Measurements from ENCODE around the gene FGB.

DNA sequence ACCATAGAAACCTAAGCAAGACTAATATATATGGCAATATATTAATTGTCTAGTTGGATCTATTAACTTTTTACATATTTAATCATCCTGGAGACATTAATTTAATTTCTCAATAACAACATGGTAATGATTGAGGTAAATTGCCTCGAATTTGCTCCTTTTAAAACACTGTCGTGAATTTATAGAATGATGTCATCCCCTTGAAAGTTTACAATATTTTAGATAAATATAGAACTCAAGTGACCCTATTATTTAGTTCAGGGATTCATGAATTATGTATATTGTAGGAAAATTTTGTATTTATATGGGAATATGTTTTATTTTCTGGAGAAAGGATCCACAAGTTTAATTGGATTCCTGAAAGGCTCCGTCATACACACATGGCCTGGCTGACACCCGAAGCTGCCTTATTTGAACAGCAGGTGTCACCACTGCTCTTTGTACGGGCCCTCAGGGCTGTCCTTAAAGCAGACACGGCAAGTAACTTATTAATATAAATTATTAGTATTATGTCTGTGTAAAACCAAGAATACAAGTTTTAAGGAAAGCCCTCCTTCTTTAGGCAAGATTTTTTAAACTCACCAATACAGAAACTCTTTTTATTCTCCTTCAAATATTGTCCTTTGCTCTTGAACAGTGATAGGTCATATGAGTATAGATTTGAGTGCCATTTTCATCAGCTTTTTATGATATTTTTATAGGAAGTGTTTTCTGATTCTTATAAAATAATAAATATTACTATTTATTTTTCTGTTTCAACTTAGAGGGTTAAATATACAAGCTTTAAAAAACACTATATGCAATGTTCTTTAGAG, 10.7 kb upstream of the FGB start:
- no peak for TF ChIP-seq EZH2 (IDR thresholded peaks at IDR 0.05; ENCODE audit: borderline replicate concordance, low read length)
- TF ChIP-seq, protein P1, sequence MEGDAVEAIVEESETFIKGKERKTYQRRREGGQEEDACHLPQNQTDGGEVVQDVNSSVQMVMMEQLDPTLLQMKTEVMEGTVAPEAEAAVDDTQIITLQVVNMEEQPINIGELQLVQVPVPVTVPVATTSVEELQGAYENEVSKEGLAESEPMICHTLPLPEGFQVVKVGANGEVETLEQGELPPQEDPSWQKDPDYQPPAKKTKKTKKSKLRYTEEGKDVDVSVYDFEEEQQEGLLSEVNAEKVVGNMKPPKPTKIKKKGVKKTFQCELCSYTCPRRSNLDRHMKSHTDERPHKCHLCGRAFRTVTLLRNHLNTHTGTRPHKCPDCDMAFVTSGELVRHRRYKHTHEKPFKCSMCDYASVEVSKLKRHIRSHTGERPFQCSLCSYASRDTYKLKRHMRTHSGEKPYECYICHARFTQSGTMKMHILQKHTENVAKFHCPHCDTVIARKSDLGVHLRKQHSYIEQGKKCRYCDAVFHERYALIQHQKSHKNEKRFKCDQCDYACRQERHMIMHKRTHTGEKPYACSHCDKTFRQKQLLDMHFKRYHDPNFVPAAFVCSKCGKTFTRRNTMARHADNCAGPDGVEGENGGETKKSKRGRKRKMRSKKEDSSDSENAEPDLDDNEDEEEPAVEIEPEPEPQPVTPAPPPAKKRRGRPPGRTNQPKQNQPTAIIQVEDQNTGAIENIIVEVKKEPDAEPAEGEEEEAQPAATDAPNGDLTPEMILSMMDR (IDR thresholded peaks at IDR 0.05; ENCODE audit: low read length): peak; percentile 75

Data from OCI-LY1 (cell line).